Uterus (tissue), 2 donors: Measurements from ENCODE around the gene SEMA3B.

Source experiments
- CTCF ChIP-seq, 4 experiments: fragments of 200-600 bp in 2 of 4; fragments of 450-650 bp in 2 of 4; sonication (generic) in 2 of 4; IDR thresholded peaks; one replicate each; pipeline ENCODE4 v1.5.1; 2016 to 2019; ENCODE audit warnings: antibody characterized with exemption in 4 of 4, mild to moderate bottlenecking in 2 of 4, moderate library complexity in 1 of 4
- POLR2A ChIP-seq, 2 donors: fragments of 450-650 bp; IDR thresholded peaks; one replicate each; pipeline ENCODE4 v1.6.1; 2016; ENCODE audit warnings: antibody characterized with exemption in 2 of 2, mild to moderate bottlenecking in 1 of 2, moderate library complexity in 1 of 2

GRCh38 chr3:50314816-50315215 lies 45.9 kb downstream of the SEMA3B start:
- TF ChIP-seq CTCF (IDR thresholded peaks at IDR 0.05), result no peak
- TF ChIP-seq POLR2A (IDR thresholded peaks at IDR 0.05), result no peak
